Dermis lymphatic vessel endothelial cell (primary cell): Measurements from ENCODE around the gene BEND2. TPM values are rescaled to one million over a fixed set of nuclear protein-coding genes. Genes with fewer than 3 reads are reported as not detected.

ENCODE experiments used
- total RNA-seq: library from RNA; depleted of rRNA; stranded (reverse); fragments of >200 nt; gene quantifications from 2 replicates; pipeline ENCODE4 v1.2.1, GENCODE V29; 2014

BEND2 gene
- not detected in 2 replicates for total RNA-seq

GRCh38 chrX:18220786-18221185 is at the start of gene BEND2:
TSS of gene BEND2 (minus strand) at chrX:18220886. CDS start at chrX:18220750, 136 bp downstream.

Other genes starting within 250 kb of the BEND2 start
- 2.1 and 2.2 TPM in 2 replicates for gene SCML2, start 133.8 kb upstream of the BEND2 start, total RNA-seq
- 5.7 and 6.4 TPM in 2 replicates for gene CDKL5, start 204.7 kb upstream of the BEND2 start, total RNA-seq